MM.1S (cell line): ENCODE data around the gene ARSI.

ENCODE experiments used
- DNase-seq: peaks from one replicate; pipeline ENCODE4 v3.0.0-alpha.2; 2015
- H2AFZ ChIP-seq: fragments of 300-600 bp; sonication (generic); 2 replicates; pipeline ENCODE4 v1.6.0; 2016; ENCODE audit warnings: antibody characterized with exemption, low read length
- H3F3A ChIP-seq: fragments of 300-600 bp; sonication (generic); 2 replicates; pipeline ENCODE4 v1.6.1; 2016; ENCODE audit warnings: mild to moderate bottlenecking, antibody characterized with exemption, low read length, moderate library complexity, mixed read lengths; ENCODE audit not compliant: insufficient read depth
- H3K27ac ChIP-seq: fragments of 300-600 bp; sonication (generic); 2 replicates; pipeline ENCODE4 v1.5.1; 2016; ENCODE audit warnings: mild to moderate bottlenecking, low read length
- H3K27me3 ChIP-seq: fragments of 300-600 bp; sonication (generic); replicated peaks from 2 replicates; pipeline ENCODE4 v1.6.0; 2016; ENCODE audit warnings: low read length; ENCODE audit not compliant: insufficient read depth
- H3K36me3 ChIP-seq: fragments of 300-600 bp; sonication (generic); replicated peaks from 2 replicates; pipeline ENCODE4 v1.6.1; 2016; ENCODE audit warnings: mild to moderate bottlenecking, low read length, mixed read lengths; ENCODE audit not compliant: insufficient read depth
- H3K4me1 ChIP-seq: fragments of 300-600 bp; sonication (generic); 2 replicates; pipeline ENCODE4 v1.6.1; 2016; ENCODE audit warnings: low read length, mixed read lengths
- H3K4me2 ChIP-seq: fragments of 300-600 bp; sonication (generic); 2 replicates; pipeline ENCODE4 v1.6.0; 2016; ENCODE audit warnings: low read depth, low read length
- H3K4me3 ChIP-seq: fragments of 300-600 bp; sonication (generic); 2 replicates; pipeline ENCODE4 v1.5.1; 2016; ENCODE audit warnings: low read length, mixed read lengths
- H3K79me2 ChIP-seq: fragments of 300-600 bp; sonication (generic); 2 replicates; pipeline ENCODE4 v1.6.1; 2016; ENCODE audit warnings: mixed run types, low read length, mixed read lengths
- H3K9ac ChIP-seq: fragments of 300-600 bp; sonication (generic); 2 replicates; pipeline ENCODE4 v1.6.1; 2016; ENCODE audit warnings: low read length, mixed read lengths
- H3K9me2 ChIP-seq: fragments of 300-600 bp; sonication (generic); replicated peaks from 2 replicates; pipeline ENCODE4 v1.6.1; 2016; ENCODE audit warnings: mild to moderate bottlenecking, low read length, mixed read lengths; ENCODE audit not compliant: insufficient read depth
- H3K9me3 ChIP-seq: fragments of 300-600 bp; sonication (generic); replicated peaks from 2 replicates; pipeline ENCODE4 v1.6.1; 2016; ENCODE audit warnings: mild to moderate bottlenecking, low read length, mixed read lengths; ENCODE audit not compliant: insufficient read depth
- H4K20me1 ChIP-seq: fragments of 300-600 bp; sonication (generic); 2 replicates; pipeline ENCODE4 v1.6.1; 2016; ENCODE audit warnings: mild to moderate bottlenecking, low read length, moderate library complexity, mixed read lengths; ENCODE audit not compliant: insufficient read depth
- EZH2 ChIP-seq: fragments of 300-600 bp; sonication (generic); optimal IDR thresholded peaks from 2 replicates; pipeline ENCODE3; 2017; ENCODE audit warnings: low read depth, mild to moderate bottlenecking, antibody characterized with exemption, low read length, mixed read lengths
- EZH2phosphoT487 ChIP-seq: fragments of 300-600 bp; sonication (generic); IDR thresholded peaks from 2 replicates; pipeline ENCODE4 v1.6.1; 2018; ENCODE audit warnings: antibody characterized with exemption, low read length
- TF ChIP-seq, protein P1 (sequence below): fragments of 300-600 bp; sonication (generic); IDR thresholded peaks from 2 replicates; pipeline ENCODE4 v1.5.1; 2016; ENCODE audit warnings: antibody characterized with exemption, low read length, mixed read lengths

The ARSI gene

GRCh38 chr5:150278046-150278730 is 24.5 kb downstream of the ARSI start:
- no peak overlapping the region for H3K27ac ChIP-seq
- H2AFZ ChIP-seq: no peak overlapping the region
- H3K4me3 ChIP-seq: no peak overlapping the region
- H3K4me2 ChIP-seq: no peak overlapping the region
- no peaks in the 10 kb centered on the region for H4K20me1 ChIP-seq
- no peak overlapping the region for H3K9ac ChIP-seq
- no peaks in the 10 kb centered on the region for H3K36me3 ChIP-seq
- no peaks in the 10 kb centered on the region for H3K9me3 ChIP-seq
- no peaks in the 10 kb centered on the region for H3K79me2 ChIP-seq
- TF ChIP-seq EZH2: no peak
- TF ChIP-seq EZH2phosphoT487: no peak
- TF ChIP-seq, protein P1, sequence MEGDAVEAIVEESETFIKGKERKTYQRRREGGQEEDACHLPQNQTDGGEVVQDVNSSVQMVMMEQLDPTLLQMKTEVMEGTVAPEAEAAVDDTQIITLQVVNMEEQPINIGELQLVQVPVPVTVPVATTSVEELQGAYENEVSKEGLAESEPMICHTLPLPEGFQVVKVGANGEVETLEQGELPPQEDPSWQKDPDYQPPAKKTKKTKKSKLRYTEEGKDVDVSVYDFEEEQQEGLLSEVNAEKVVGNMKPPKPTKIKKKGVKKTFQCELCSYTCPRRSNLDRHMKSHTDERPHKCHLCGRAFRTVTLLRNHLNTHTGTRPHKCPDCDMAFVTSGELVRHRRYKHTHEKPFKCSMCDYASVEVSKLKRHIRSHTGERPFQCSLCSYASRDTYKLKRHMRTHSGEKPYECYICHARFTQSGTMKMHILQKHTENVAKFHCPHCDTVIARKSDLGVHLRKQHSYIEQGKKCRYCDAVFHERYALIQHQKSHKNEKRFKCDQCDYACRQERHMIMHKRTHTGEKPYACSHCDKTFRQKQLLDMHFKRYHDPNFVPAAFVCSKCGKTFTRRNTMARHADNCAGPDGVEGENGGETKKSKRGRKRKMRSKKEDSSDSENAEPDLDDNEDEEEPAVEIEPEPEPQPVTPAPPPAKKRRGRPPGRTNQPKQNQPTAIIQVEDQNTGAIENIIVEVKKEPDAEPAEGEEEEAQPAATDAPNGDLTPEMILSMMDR: no peak
- no peaks in the 10 kb centered on the region for H3K4me1 ChIP-seq
- no peak for DNase-seq
- H3K27me3 ChIP-seq: no peaks in the 10 kb centered on the region
- no peaks in the 10 kb centered on the region for H3F3A ChIP-seq
- H3K9me2 ChIP-seq: no peaks in the 10 kb centered on the region

DNA sequence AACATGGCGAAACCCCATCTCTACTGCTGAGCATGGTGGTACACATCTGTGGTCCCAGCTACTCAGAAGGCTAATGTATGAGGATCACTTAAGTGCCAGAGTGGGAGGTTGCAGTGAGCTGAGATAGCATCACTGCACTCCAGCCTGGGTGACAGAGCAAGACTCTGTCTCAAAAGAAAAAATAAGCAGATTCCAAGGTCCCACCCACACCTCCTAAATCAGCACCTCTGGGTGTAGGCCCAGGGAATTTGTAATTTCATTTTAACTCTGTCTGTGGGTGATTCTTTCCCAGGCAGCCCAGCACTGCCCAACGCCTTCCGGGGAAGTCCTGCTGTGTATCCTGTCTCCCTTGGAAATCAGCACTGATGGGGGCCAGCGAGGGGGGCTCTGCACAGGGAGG is 25.7 kb downstream of the ARSI start:
- Histone ChIP-seq H3F3A (no peaks in the 10 kb centered on the region), H2AFZ (no peak overlapping the region), H3K9me3 (no peaks in the 10 kb centered on the region), H3K9me2 (no peaks in the 10 kb centered on the region), H3K4me2 (no peak overlapping the region), H3K4me3 (no peak overlapping the region), H3K36me3 (no peaks in the 10 kb centered on the region), H3K27me3 (no peaks in the 10 kb centered on the region), H3K4me1 (no peaks in the 10 kb centered on the region), H3K27ac (no peak overlapping the region), H3K9ac (no peak overlapping the region), H3K79me2 (no peaks in the 10 kb centered on the region), H4K20me1 (no peaks in the 10 kb centered on the region)
- TF ChIP-seq EZH2phosphoT487: no peak
- TF ChIP-seq, protein P1: no peak
- TF ChIP-seq EZH2: no peak
- no peak for DNase-seq

GRCh38 chr5:150274811-150275210 is 27.9 kb downstream of the ARSI start:
- H3K4me1 ChIP-seq: no peaks in the 10 kb centered on the region
- no peak overlapping the region for H3K4me3 ChIP-seq
- no peak for DNase-seq
- H3K27me3 ChIP-seq: no peaks in the 10 kb centered on the region
- TF ChIP-seq, protein P1: no peak
- H3K36me3 ChIP-seq: no peaks in the 10 kb centered on the region
- H3K79me2 ChIP-seq: no peaks in the 10 kb centered on the region
- H3K9me3 ChIP-seq: no peaks in the 10 kb centered on the region
- H2AFZ ChIP-seq: no peak overlapping the region
- no peak overlapping the region for H3K4me2 ChIP-seq
- no peaks in the 10 kb centered on the region for H3F3A ChIP-seq
- no peaks in the 10 kb centered on the region for H4K20me1 ChIP-seq
- no peak overlapping the region for H3K9ac ChIP-seq
- no peaks in the 10 kb centered on the region for H3K9me2 ChIP-seq
- no peak overlapping the region for H3K27ac ChIP-seq
